ENCODE measurements around the gene PCMTD2.

DNA sequence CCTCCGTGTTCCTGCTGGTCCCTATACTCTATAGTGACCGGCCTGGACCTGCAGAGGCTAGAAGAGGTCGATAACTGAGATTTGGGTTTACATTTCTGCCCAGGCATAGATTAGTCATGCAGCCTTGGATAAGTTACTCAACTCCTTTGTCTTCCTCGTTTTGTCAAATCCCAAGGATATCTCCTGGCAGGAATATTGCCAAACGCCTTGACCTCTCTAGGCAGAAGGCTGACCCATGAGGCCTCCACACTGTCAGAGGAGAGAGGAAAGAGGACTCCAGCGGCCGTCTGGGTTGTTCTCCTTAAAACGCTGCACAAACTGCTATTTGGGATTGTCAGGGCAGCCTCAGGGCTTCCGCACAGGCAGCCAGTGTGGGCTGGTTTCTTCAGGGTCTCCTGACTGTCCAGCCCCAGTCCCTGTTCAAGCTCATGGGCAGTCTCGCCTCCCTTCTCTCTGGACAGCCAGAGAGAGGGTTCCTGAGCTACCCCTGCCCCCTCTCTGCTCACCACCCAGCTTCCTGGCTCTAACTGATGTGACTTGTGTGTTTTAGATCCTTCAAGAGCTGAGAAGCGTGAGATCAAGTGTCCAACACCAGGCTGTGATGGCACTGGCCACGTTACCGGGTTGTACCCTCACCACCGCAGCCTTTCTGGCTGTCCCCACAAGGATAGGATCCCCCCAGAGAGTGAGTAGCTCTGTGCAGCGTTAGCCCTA is 44.7 kb upstream of the PCMTD2 start:
- no peak for TF ChIP-seq POLR2A (IDR thresholded peaks at IDR 0.05)
- TF ChIP-seq, protein P1, sequence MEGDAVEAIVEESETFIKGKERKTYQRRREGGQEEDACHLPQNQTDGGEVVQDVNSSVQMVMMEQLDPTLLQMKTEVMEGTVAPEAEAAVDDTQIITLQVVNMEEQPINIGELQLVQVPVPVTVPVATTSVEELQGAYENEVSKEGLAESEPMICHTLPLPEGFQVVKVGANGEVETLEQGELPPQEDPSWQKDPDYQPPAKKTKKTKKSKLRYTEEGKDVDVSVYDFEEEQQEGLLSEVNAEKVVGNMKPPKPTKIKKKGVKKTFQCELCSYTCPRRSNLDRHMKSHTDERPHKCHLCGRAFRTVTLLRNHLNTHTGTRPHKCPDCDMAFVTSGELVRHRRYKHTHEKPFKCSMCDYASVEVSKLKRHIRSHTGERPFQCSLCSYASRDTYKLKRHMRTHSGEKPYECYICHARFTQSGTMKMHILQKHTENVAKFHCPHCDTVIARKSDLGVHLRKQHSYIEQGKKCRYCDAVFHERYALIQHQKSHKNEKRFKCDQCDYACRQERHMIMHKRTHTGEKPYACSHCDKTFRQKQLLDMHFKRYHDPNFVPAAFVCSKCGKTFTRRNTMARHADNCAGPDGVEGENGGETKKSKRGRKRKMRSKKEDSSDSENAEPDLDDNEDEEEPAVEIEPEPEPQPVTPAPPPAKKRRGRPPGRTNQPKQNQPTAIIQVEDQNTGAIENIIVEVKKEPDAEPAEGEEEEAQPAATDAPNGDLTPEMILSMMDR (IDR thresholded peaks at IDR 0.05): no peak
